Measurements from ENCODE around the gene UBL7.
"Not testable (repeated sequence)": the region's sequence is repeated elsewhere in the genome, so short reads cannot be mapped to it uniquely, and the experiment has no call there.

Gene UBL7, protein sequence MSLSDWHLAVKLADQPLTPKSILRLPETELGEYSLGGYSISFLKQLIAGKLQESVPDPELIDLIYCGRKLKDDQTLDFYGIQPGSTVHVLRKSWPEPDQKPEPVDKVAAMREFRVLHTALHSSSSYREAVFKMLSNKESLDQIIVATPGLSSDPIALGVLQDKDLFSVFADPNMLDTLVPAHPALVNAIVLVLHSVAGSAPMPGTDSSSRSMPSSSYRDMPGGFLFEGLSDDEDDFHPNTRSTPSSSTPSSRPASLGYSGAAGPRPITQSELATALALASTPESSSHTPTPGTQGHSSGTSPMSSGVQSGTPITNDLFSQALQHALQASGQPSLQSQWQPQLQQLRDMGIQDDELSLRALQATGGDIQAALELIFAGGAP

GRCh38 chr15:74460871-74461846 is at the start of gene UBL7:
Gene UBL7, minus strand, starts transcription at chr15:74461160. Its CDS starts 2,293 bp downstream, at chr15:74458867.
- DNase-seq (ENCODE audit: low read depth in 3 of 3) = peak; percentile 95 to 96 (median 96)

- no peak for DNase-seq (ENCODE audit: low read depth in 3 of 3)
These were observed 45.5 kb upstream of the UBL7 start for GRCh38 chr15:74506515-74506840.

DNA sequence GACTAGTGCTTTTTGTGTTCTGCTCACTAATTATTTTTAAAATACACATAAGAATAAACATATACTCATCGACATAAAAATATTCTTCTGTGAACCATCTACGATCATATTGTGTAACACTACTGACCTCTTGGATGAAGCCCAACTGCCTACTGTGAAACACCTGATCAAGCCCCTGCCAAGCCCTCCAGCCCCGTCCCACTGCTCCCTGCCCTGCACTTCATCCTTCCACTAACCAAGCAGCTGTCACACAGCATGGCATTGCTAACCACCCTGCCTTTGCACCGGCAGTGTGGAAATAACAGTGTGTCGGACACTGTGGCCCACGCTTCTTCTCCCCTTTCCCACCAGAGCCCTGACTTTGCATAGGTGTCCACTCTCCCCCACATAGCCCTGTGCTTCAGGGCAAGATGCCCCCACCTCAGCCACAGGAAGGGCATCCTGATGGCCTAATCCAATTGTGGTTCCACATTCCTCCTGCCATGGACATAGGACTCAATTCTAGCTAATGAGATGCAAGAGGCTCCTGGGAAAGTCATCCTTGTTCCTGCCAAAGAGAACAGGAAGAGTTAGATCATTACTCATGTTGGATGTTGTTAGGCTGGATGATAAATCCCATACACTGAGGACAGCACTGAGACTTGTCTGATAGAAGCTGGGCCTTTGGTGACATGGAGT is 45.0 kb upstream of the UBL7 start:
- DNase-seq (ENCODE audit: low read depth in 3 of 3) = no peak

DNA sequence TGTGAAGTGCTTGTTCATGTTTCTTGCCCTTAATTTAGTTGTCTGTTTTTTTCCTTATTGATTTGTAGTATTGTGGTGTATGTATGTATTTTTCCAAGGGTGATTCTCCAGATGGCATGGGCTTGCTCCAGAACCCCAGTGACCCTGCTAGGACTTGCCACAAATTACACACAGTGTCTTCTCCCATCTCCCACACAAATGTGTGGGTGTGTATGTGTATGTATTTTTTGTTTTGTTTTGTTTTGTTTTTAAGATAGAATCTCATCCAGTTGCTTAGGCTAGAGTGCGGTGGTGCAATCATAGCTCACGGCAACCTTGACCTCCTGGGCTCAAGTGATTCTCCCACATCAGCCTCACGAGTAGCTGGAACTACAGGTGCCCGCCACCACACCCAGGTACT is 43.9 kb upstream of the UBL7 start:
- no peak for DNase-seq (ENCODE audit: low read depth in 3 of 3)

DNA sequence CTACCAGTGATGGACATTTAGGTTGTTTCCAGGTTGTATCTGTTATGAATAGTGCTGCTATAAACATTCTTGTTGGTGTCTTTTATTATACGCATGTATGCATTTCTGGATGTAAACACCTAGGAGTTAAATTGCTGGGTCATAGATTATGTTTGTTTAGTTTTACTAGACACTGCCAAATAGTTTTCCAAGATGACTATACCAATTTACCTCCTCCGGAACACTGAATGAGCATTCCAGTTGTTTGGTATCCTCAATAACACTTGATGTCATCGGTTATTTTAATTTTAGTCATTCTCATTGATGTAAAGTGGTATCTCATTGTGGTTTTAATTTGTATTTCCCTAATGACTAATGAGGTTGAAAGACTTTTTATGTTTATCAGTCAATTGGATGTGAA is 43.5 kb upstream of the UBL7 start:
- no peak for DNase-seq (ENCODE audit: low read depth in 3 of 3)

- DNase-seq (ENCODE audit: low read depth in 3 of 3) = no peak
These were observed 41.3 kb upstream of the UBL7 start for GRCh38 chr15:74502301-74502700.

DNA sequence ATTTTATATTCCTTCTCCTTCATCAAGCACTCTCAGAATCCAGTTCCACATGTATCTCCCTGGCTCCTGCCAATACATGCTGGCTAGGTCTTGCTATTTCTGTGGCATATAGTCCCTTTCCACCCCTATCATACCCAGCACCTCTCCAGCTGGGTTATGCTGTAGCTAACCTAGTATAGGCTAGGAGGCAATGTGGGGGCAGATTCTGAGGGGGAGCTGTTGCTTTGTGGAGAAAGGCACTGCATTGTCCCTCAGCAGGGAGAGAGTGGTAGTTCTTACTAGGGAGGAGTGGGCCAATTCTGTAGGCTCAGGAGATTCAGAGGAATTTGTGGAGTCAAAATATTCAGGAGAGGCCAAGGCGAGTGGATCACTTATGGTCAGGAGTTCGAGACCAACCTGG is 39.4 kb upstream of the UBL7 start:
- no peak for DNase-seq (ENCODE audit: low read depth in 3 of 3)

DNA sequence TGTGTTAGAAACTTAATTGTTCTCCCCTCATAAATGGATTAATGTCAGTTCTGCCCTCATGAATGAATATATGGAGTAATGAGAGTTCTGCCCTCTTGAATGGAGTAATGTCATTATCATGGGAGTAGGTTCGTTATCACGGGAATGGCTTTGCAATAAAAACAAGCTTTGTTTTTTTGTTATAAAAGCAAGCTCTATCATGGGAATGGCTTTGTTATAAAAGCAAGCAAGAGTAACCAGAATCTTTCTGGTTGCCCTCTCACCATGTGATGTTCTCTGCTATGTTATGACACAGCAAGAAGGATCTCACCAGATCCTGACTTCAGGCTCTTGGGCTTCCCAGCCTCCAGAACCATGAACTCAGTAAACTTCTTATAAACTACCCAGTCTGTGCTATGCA is 38.4 kb upstream of the UBL7 start:
- no peak for DNase-seq (ENCODE audit: low read depth in 3 of 3)

DNA sequence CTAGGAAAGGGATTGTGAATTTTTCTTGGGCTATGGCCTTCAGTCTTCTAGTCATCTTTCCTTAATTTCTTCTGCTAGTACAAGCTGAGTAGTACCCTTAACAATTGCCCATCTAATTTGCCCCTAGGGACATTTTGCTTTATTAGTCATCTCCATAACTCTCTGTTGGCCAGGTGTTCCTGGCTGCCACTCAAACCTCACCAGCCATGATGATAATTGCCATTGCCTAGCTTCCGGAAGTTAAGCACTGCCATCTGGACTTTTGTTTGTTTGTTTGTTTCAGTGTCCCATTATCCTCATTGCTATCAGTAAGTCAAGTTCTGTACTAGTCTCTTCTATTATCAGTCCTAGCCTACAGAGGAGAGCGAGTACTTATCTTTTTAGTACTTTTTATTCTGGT is 36.6 kb upstream of the UBL7 start:
- no peak for DNase-seq (ENCODE audit: low read depth in 3 of 3)

DNA sequence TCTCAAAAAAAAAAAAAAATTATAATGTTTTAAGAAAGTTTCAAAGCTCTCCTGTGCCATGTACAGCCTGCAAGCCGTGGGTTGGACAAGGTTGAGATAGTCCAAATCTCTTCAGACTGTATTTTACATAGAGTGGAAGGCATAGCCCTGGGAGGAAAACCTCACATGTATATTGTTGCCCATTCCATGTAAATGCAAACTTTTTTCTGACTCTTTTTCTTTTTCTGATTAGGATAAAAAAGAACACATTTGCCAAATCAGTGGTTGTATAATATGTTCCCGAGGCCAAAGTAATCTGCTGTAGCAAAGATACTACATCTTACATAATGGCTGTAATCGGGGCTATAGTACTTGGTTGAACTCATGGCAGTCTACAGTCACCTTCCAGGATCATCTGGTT is 35.7 kb upstream of the UBL7 start:
- no peak for DNase-seq (ENCODE audit: low read depth in 3 of 3)

GRCh38 chr15:74490339-74490689 is 29.4 kb upstream of the UBL7 start:
- no peak for DNase-seq (ENCODE audit: low read depth in 3 of 3)

GRCh38 chr15:74489518-74490338 is 28.8 kb upstream of the UBL7 start:
- peak; percentile 43 to 66 (median 48) for DNase-seq (ENCODE audit: low read depth in 3 of 3)

- no peak for DNase-seq (ENCODE audit: low read depth in 3 of 3)
These were observed 27.8 kb upstream of the UBL7 start for GRCh38 chr15:74488776-74489175.

GRCh38 chr15:74482661-74483060 is 21.7 kb upstream of the UBL7 start:
- DNase-seq (ENCODE audit: low read depth in 3 of 3) = no peak

DNA sequence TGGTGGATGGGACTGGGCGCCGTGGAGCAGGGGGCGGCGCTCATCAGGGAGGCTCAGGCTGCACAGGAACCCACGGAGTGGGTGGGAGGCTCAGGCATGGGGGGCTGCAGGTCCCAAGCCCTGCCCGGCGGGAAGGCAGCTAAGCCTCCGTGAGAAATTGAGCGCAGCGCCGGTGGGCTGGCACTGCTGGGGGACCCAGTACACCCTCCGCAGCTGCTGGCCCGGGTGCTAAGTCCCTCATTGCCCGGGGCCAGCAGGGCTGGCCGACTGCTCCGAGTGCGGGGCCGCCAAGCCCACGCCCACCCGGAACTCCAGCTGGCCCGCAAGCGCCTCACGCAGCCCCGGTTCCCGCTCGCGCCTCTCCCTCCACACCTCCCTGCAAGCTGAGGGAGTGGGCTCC is 19.4 kb upstream of the UBL7 start:
- DNase-seq (ENCODE audit: low read depth in 3 of 3) = not testable (repeated sequence)

DNA sequence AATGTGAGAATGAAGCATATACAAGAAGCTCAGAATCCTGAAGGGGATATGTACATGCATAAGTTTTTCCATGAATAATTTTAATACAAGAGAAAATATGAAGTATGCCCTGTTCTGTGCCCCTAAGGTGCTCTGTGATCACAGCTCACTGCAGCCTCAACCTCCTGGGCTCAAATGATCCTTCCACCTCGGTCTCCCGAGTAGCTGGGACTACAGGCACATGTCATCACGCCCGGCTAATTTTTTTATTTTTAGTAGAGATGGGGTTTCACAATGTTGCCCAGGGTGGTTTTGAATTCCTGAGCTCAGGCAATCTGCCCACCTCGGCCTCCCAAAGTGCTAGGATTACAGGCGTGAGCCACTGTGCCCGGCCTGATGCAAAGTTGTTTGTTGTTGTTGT is 10.7 kb upstream of the UBL7 start:
- DNase-seq (ENCODE audit: low read depth in 3 of 3) = not testable (repeated sequence)

DNA sequence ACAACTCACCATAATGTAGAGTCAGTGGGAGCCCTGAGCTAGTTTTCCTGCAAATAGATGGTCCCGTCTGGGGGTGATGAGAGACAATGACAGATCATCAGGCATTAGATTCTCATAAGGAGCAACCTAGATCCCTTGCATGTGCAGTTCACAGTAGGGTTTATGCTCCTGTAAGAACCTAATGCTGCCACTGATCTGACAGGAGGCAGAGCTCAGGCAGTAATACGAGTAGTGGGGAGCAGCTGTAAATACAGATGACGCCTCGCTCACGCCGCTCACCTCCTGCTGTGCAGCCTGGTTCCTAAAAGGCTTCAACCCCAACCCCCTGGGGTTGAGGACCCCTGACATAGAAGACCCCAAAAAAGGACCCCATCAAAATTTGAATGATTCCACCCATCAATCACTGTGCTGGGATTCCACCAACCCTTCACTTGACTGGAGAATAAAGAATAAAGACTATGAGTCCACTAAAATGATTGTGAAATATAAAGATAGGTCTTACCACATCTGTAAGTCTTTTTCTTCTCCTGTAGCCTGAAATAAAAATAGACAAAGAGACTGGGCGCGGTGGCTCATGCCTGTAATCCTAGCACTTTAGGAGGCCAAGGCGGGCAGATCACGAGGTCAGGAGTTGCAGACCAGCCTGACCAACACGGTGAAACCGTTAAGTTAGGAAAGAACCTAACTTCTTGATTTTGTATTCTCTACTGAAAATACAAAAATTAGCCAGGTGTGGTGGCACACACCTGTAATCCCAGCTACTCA is 9.9 kb upstream of the UBL7 start:
- DNase-seq (ENCODE audit: low read depth in 3 of 3) = no peak

DNA sequence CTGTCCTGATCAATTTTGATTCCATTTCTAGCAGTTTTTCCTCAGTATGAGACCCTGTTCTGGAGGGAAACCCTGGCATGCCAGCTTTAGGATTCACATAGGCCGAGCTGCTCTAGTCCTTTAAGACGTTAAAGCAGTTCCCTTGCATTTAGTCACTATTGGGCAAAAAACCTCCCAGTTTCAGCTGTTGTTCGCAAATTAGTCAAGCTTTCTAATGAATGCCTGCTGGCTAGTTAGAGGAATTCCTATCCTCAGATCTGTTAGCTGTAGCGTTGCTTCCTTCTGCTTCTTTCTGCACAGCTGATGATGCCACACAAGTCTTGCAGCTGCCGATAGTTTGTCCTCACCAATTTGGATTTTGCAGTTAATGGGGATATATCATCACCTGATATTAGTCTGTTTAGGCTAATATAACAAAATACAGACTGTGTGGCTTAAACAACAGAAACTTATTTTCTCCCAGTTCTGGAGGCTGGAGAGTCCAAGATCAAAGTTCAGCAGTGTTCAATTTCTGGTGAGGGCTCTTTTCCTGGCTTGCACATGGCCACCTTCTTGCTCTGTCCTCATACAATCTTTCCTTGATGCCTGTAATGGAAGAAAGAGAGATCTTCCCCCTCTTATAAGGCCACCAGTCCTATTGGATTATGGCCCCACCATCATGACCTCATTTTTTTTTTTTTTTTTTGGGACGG is 7.5 kb upstream of the UBL7 start:
- DNase-seq (ENCODE audit: low read depth in 3 of 3) = no peak

- no peak for DNase-seq (ENCODE audit: low read depth in 3 of 3)
These were observed 5.6 kb upstream of the UBL7 start for GRCh38 chr15:74466570-74466969.

DNA sequence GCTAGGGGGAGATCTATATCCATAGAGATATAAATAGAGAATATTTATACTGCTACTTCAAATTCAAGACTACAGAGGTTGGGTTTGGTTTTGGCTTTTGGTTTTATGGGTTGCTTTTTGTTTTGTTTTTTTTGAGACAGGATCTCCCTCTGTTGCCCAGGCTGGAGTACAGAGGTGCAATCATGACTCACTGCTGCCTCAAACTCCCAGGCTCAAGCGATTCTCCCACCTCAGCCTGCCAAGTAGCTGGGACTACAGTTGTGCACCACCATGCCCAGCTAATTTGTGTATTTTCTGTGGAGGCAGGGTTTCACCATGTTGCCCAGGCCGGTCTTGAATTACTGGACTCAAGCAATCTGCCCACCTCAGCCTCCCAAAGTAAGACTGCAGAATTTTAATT is 3.9 kb upstream of the UBL7 start:
- DNase-seq (ENCODE audit: low read depth in 3 of 3) = no peak
